Lung (tissue), 12 donors: ENCODE data around the gene ALG13. TPM values are rescaled to one million over a fixed set of nuclear protein-coding genes. Genes with fewer than 3 reads are reported as not detected.

ENCODE experiments used
- ATAC-seq: fragments of 200-7000 bp; cut with Tn5 transposase; one replicate; pipeline ENCODE4 v1.9.1; 2020; ENCODE audit warnings: moderate number of reproducible peaks; ENCODE audit not compliant: insufficient read depth, low FRiP score
- DNase-seq, 3 donors: peaks; one replicate each; pipeline ENCODE4 v3.0.0-alpha.2; 2013 to 2017
- H3K27ac ChIP-seq, 2 donors: one replicate each; pipeline ENCODE4 v1.5.1; 2013; ENCODE audit warnings: mild to moderate bottlenecking in 2 of 2, moderate library complexity in 2 of 2, control low read depth in 1 of 2, inconsistent platforms in 1 of 2, low read depth in 1 of 2, low read length in 1 of 2
- H3K27me3 ChIP-seq, 3 donors: one replicate each; pipeline ENCODE4 v1.5.1; 2013; ENCODE audit warnings: low read length in 2 of 3; ENCODE audit not compliant: control insufficient read depth in 3 of 3, insufficient read depth in 3 of 3
- H3K36me3 ChIP-seq, 4 donors: one replicate each; pipeline ENCODE4 v1.5.1; 2013; ENCODE audit warnings: low read length in 4 of 4, mild to moderate bottlenecking in 1 of 4, moderate library complexity in 1 of 4; ENCODE audit not compliant: control insufficient read depth in 4 of 4, insufficient read depth in 4 of 4
- H3K4me1 ChIP-seq, 5 donors: one replicate each; pipeline ENCODE4 v1.5.1; 2013; ENCODE audit warnings: low read length in 5 of 5, mild to moderate bottlenecking in 2 of 5, moderate library complexity in 1 of 5; ENCODE audit not compliant: control insufficient read depth in 5 of 5, insufficient read depth in 5 of 5
- H3K4me3 ChIP-seq: one replicate; pipeline ENCODE4 v1.5.1; 2013; ENCODE audit warnings: mild to moderate bottlenecking, control low read depth, moderate library complexity
- H3K9ac ChIP-seq, 2 donors: one replicate each; pipeline ENCODE4 v1.5.1; 2013; ENCODE audit warnings: low read length in 2 of 2, control low read depth in 1 of 2; ENCODE audit not compliant: insufficient read depth in 1 of 2
- H3K9me3 ChIP-seq, 4 donors: one replicate each; pipeline ENCODE4 v1.5.1; 2013; ENCODE audit warnings: low read length in 3 of 4, mild to moderate bottlenecking in 1 of 4, moderate library complexity in 1 of 4; ENCODE audit not compliant: control insufficient read depth in 4 of 4, insufficient read depth in 3 of 4
- WGBS, 2 donors: extraction: QIAGEN DNeasy Blood & Tissue Kit; methylation state at CpG; one replicate each; pipeline ENCODE4 v1.1.7; 2013; 5-methylcytosine and 5-hydroxymethylcytosine counted together
- polyA plus RNA-seq, 2 donors: library from polyadenylated mRNA; stranded (reverse); fragments of 200-250 nt; gene quantifications; one replicate each; pipeline ENCODE4 v1.2.1, GENCODE V29; 2013
- total RNA-seq, 2 donors: library from RNA; depleted of rRNA in 1 of 2; stranded (reverse); fragments of >200 nt in 1 of 2; gene quantifications; one replicate each; pipeline ENCODE4 v1.2.1, GENCODE V29; 2014 to 2021
- TF ChIP-seq, protein P1 (sequence below): IDR thresholded peaks from 2 replicates; pipeline ENCODE4 v1.5.1; 2012; ENCODE audit warnings: mild to moderate bottlenecking; ENCODE audit errors: control extremely low read depth, extremely low read depth
- donor health status: control.
- donor health status: control.
- donor health status: Bipolar disorder and iron deficiency.
- donor health status: healthy.
- donor health status: DM: yes; HTN: yes; CAD: no.

The ALG13 gene
- total and polyA plus RNA-seq, 4 donors: 32.3 to 141 (median 39.0) TPM

DNA sequence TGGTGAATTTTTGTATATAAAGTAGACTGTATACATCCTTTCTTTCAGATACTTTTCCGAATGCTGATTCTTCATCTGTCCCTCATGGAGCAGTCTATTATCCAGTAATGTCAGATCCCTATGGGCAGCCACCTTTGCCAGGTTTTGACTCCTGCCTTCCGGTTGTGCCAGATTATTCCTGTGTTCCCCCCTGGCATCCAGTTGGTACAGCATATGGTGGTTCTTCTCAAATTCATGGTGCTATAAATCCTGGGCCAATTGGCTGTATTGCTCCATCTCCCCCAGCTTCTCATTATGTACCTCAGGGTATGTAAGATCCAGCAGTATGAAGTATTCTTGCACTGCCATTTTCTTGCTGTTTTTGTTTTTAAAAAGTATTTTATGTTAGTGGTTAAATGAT is 78.7 kb downstream of the ALG13 start:
- Histone ChIP-seq H3K4me1 (no peaks in the 10 kb centered on the region), H3K36me3 (peaks cover 0 to 4% (median 2%) of the 10 kb centered on the region in 4 donors), H3K4me3 (no peak overlapping the region), H3K27ac (no peak overlapping the region), H3K9ac (no peak overlapping the region), H3K27me3 (peaks cover 0 to 27% (median 8%) of the 10 kb centered on the region in 3 donors), H3K9me3 (no peaks in the 10 kb centered on the region)
- 93 to 97% methylated on average over 2 of the region's 2 CpGs for WGBS, 2 donors
- TF ChIP-seq, protein P1, sequence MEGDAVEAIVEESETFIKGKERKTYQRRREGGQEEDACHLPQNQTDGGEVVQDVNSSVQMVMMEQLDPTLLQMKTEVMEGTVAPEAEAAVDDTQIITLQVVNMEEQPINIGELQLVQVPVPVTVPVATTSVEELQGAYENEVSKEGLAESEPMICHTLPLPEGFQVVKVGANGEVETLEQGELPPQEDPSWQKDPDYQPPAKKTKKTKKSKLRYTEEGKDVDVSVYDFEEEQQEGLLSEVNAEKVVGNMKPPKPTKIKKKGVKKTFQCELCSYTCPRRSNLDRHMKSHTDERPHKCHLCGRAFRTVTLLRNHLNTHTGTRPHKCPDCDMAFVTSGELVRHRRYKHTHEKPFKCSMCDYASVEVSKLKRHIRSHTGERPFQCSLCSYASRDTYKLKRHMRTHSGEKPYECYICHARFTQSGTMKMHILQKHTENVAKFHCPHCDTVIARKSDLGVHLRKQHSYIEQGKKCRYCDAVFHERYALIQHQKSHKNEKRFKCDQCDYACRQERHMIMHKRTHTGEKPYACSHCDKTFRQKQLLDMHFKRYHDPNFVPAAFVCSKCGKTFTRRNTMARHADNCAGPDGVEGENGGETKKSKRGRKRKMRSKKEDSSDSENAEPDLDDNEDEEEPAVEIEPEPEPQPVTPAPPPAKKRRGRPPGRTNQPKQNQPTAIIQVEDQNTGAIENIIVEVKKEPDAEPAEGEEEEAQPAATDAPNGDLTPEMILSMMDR: no peak
- ATAC-seq: no peak
- no peak for DNase-seq

DNA sequence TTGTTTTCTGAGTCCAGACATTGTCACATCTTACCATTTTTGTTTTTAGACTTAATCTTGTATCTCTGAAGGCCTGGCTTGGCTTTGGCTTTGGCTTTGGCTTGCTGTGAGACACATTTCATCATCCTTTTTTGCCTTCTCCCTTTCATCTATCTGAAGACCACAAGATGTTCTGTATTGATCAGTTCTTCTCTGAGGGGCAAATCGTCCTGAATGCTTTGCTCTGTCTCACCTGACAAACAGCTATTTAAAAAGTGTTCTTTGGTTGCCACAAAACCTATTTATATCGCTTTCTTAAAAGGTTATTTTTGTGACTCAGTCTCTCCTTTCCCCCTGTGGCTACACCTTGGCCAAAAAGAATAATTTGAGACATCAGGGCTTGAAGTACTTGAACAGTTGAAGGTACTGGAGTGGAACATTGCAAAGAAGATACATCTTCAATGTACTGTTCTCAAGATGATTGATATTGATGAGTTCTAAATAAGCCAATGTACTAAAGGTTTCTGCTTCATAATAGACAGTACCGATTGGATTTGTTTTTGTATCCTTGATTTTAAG is 80.7 kb downstream of the ALG13 start:
- no peaks in the 10 kb centered on the region for H3K9me3 ChIP-seq
- ATAC-seq: no peak
- TF ChIP-seq, protein P1: no peak
- H3K27me3 ChIP-seq: peaks cover 0 to 27% (median 8%) of the 10 kb centered on the region in 3 donors
- no peak overlapping the region for H3K9ac ChIP-seq
- no peak overlapping the region for H3K4me3 ChIP-seq
- peaks cover 0 to 4% (median 2%) of the 10 kb centered on the region in 4 donors for H3K36me3 ChIP-seq
- H3K4me1 ChIP-seq: no peaks in the 10 kb centered on the region
- H3K27ac ChIP-seq: no peak overlapping the region
- no peak for DNase-seq
- 80 to 98% methylated on average over 3 of the region's 3 CpGs for WGBS, 2 donors

DNA sequence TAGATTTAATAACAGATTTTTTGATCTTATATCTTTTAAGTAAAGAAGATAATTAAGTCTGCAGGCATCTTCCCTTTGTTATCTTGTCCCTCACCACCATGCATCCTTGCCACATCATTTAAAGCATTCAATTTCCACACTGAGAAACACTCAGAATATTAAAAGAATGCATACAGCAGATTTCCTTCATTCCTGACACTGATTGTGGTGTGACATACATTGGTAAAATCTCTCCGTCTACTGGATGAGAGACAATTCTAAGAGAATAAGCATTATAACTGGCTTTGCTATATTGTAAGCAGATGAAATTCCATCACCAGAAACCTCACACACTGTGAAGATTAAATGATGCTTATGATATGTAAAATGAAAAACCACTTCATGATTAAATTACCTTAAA is 97.6 kb downstream of the ALG13 start:
- H3K9me3 ChIP-seq: peaks cover 0 to 3% (median 0%) of the 10 kb centered on the region in 4 donors
- TF ChIP-seq, protein P1: no peak
- no peaks in the 10 kb centered on the region for H3K4me1 ChIP-seq
- peaks cover 0 to 34% (median 10%) of the 10 kb centered on the region in 3 donors for H3K27me3 ChIP-seq
- no peak overlapping the region for H3K9ac ChIP-seq
- no peaks in the 10 kb centered on the region for H3K36me3 ChIP-seq
- H3K4me3 ChIP-seq: no peak overlapping the region
- no peak overlapping the region for H3K27ac ChIP-seq
- DNase-seq (no peak), ATAC-seq (no peak)
- 78 to 80% methylated on average over 1 of the region's 1 CpG for WGBS, 2 donors

DNA sequence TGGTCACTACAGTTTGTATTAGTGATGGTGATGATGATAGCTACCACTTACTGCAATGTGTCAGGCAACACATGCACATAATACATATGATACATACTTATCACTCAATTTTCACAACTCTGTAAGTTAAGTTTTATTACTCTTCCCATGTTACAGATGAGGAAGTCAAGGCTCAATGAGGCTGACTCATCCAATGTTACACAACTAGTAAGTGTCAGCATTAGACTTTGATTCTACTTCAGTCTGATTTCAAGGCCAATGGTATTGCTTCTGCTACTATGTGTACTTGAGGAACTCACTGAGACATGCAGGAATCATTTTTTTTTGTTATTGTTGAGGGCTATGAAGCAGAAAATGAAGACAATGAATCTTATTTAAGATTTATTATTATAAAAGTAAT is 98.6 kb downstream of the ALG13 start:
- Histone ChIP-seq H3K9ac (no peak overlapping the region), H3K27ac (no peak overlapping the region), H3K36me3 (no peaks in the 10 kb centered on the region), H3K4me1 (no peaks in the 10 kb centered on the region), H3K9me3 (peaks cover 0 to 5% (median 2%) of the 10 kb centered on the region in 4 donors), H3K27me3 (peaks cover 0 to 30% (median 7%) of the 10 kb centered on the region in 3 donors), H3K4me3 (no peak overlapping the region)
- DNase-seq (no peak), ATAC-seq (no peak)
- TF ChIP-seq, protein P1: no peak
